WTC11 (cell line): ENCODE data around the gene POC1A. TPM values are rescaled to one million over a fixed set of nuclear protein-coding genes. Genes with fewer than 3 reads are reported as not detected.

Experiments used
- ATAC-seq: fragments of 200-7000 bp; cut with Tn5 transposase; 2 replicates; pipeline ENCODE4 v1.10.0; 2021; ENCODE audit warnings: mild to moderate bottlenecking, moderate library complexity
- CTCF ChIA-PET: fragments of 300-600 bp; sonication (Branson Sonifier 250); formaldehyde crosslinking; loops from one replicate; lab custom pipeline; 2021; ENCODE audit warnings: antibody characterized with exemption; lab: Charles Lee
- POLR2A ChIA-PET: fragments of 350-600 bp; sonication (Branson Sonifier 250); formaldehyde crosslinking; loops from one replicate; lab custom pipeline; 2021; ENCODE audit warnings: antibody characterized with exemption; lab: Charles Lee
- DNase-seq: peaks from one replicate; pipeline ENCODE4 v3.0.0; 2021; ENCODE audit warnings: low spot score
- H3K27ac Mint-ChIP-seq: 2 replicates; pipeline ENCODE4 v1.8.0; 2021; ENCODE audit warnings: mixed read lengths
- H3K27me3 Mint-ChIP-seq: 2 replicates; pipeline ENCODE4 v1.8.0; 2021; ENCODE audit warnings: low read depth, mild to moderate bottlenecking, moderate library complexity, mixed read lengths
- H3K36me3 Mint-ChIP-seq: 2 replicates; pipeline ENCODE4 v1.8.0; 2021; ENCODE audit warnings: mixed read lengths
- H3K4me1 Mint-ChIP-seq: 2 replicates; pipeline ENCODE4 v1.8.0; 2022; ENCODE audit warnings: mixed read lengths
- H3K4me3 Mint-ChIP-seq: 2 replicates; pipeline ENCODE4 v1.8.0; 2021; ENCODE audit warnings: mild to moderate bottlenecking, moderate library complexity, mixed read lengths
- H3K9me3 Mint-ChIP-seq: 2 replicates; pipeline ENCODE4 v1.8.0; 2021; ENCODE audit warnings: mixed read lengths
- ELF4 ChIP-seq: sonication (generic); formaldehyde crosslinking; IDR thresholded peaks from 2 replicates; pipeline ENCODE4 v1.8.1; 2022; ENCODE audit warnings: low read depth, mild to moderate bottlenecking, moderate library complexity, missing genetic modification reagents
- ERG ChIP-seq: fragments of 250-450 bp; sonication (Bioruptor Pico); IDR thresholded peaks from 2 replicates; pipeline ENCODE4 v1.8.0; 2021; ENCODE audit warnings: mild to moderate bottlenecking
- FOXK1 ChIP-seq: sonication (generic); formaldehyde crosslinking; IDR thresholded peaks from 2 replicates; pipeline ENCODE4 v1.8.0; 2022; ENCODE audit warnings: mild to moderate bottlenecking, moderate library complexity, missing genetic modification reagents
- GABPB1 ChIP-seq: sonication (generic); formaldehyde crosslinking; IDR thresholded peaks from 2 replicates; pipeline ENCODE4 v1.8.1; 2023; ENCODE audit warnings: mild to moderate bottlenecking, missing genetic modification reagents
- MAX ChIP-seq: sonication (generic); formaldehyde crosslinking; IDR thresholded peaks from 2 replicates; pipeline ENCODE4 v1.8.0; 2022; ENCODE audit warnings: mild to moderate bottlenecking, missing genetic modification reagents
- NFE2L1 ChIP-seq: sonication (generic); formaldehyde crosslinking; IDR thresholded peaks from 2 replicates; pipeline ENCODE4 v1.8.1; 2023; ENCODE audit warnings: missing genetic modification reagents
- NR1H2 ChIP-seq: sonication (generic); formaldehyde crosslinking; IDR thresholded peaks from 2 replicates; pipeline ENCODE4 v1.9.0; 2021; ENCODE audit warnings: mild to moderate bottlenecking, moderate library complexity, missing genetic modification reagents
- ZNF138 ChIP-seq: sonication (generic); formaldehyde crosslinking; conservative IDR thresholded peaks from 2 replicates; pipeline ENCODE4 v1.8.1; 2022; ENCODE audit warnings: mild to moderate bottlenecking, moderate library complexity, missing genetic modification reagents
- ZNF396 ChIP-seq: fragments of 250-450 bp; sonication (Bioruptor Pico); IDR thresholded peaks from 2 replicates; pipeline ENCODE4 v1.8.0; 2021; ENCODE audit warnings: mild to moderate bottlenecking, moderate library complexity, borderline replicate concordance
- total RNA-seq: library from RNA; stranded (reverse); gene quantifications from 3 replicates; pipeline ENCODE4 v1.2.3, GENCODE V29; 2021
- TF ChIP-seq, protein P1 (sequence below): fragments of 250-450 bp; sonication (Bioruptor Pico); IDR thresholded peaks from 2 replicates; pipeline ENCODE4 v1.9.0; 2021; ENCODE audit warnings: mild to moderate bottlenecking, borderline replicate concordance
- TF ChIP-seq, protein P2 (sequence below): sonication (generic); formaldehyde crosslinking; IDR thresholded peaks from 2 replicates; pipeline ENCODE4 v1.8.0; 2023; ENCODE audit warnings: missing genetic modification reagents, mild to moderate bottlenecking, borderline replicate concordance
- TF ChIP-seq, protein P3 (sequence below): sonication (generic); formaldehyde crosslinking; IDR thresholded peaks from 2 replicates; pipeline ENCODE4 v1.8.1; 2022; ENCODE audit warnings: missing genetic modification reagents, borderline replicate concordance

The POC1A gene
- total RNA-seq, 1 experiment from 2014 or later: 31.3 TPM

- TF ChIP-seq ERG: no peak
- TF ChIP-seq, protein P1, sequence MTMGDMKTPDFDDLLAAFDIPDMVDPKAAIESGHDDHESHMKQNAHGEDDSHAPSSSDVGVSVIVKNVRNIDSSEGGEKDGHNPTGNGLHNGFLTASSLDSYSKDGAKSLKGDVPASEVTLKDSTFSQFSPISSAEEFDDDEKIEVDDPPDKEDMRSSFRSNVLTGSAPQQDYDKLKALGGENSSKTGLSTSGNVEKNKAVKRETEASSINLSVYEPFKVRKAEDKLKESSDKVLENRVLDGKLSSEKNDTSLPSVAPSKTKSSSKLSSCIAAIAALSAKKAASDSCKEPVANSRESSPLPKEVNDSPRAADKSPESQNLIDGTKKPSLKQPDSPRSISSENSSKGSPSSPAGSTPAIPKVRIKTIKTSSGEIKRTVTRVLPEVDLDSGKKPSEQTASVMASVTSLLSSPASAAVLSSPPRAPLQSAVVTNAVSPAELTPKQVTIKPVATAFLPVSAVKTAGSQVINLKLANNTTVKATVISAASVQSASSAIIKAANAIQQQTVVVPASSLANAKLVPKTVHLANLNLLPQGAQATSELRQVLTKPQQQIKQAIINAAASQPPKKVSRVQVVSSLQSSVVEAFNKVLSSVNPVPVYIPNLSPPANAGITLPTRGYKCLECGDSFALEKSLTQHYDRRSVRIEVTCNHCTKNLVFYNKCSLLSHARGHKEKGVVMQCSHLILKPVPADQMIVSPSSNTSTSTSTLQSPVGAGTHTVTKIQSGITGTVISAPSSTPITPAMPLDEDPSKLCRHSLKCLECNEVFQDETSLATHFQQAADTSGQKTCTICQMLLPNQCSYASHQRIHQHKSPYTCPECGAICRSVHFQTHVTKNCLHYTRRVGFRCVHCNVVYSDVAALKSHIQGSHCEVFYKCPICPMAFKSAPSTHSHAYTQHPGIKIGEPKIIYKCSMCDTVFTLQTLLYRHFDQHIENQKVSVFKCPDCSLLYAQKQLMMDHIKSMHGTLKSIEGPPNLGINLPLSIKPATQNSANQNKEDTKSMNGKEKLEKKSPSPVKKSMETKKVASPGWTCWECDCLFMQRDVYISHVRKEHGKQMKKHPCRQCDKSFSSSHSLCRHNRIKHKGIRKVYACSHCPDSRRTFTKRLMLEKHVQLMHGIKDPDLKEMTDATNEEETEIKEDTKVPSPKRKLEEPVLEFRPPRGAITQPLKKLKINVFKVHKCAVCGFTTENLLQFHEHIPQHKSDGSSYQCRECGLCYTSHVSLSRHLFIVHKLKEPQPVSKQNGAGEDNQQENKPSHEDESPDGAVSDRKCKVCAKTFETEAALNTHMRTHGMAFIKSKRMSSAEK (CRISPR knock-in tag): no peak
- no peak for TF ChIP-seq MAX
- TF ChIP-seq, protein P2, sequence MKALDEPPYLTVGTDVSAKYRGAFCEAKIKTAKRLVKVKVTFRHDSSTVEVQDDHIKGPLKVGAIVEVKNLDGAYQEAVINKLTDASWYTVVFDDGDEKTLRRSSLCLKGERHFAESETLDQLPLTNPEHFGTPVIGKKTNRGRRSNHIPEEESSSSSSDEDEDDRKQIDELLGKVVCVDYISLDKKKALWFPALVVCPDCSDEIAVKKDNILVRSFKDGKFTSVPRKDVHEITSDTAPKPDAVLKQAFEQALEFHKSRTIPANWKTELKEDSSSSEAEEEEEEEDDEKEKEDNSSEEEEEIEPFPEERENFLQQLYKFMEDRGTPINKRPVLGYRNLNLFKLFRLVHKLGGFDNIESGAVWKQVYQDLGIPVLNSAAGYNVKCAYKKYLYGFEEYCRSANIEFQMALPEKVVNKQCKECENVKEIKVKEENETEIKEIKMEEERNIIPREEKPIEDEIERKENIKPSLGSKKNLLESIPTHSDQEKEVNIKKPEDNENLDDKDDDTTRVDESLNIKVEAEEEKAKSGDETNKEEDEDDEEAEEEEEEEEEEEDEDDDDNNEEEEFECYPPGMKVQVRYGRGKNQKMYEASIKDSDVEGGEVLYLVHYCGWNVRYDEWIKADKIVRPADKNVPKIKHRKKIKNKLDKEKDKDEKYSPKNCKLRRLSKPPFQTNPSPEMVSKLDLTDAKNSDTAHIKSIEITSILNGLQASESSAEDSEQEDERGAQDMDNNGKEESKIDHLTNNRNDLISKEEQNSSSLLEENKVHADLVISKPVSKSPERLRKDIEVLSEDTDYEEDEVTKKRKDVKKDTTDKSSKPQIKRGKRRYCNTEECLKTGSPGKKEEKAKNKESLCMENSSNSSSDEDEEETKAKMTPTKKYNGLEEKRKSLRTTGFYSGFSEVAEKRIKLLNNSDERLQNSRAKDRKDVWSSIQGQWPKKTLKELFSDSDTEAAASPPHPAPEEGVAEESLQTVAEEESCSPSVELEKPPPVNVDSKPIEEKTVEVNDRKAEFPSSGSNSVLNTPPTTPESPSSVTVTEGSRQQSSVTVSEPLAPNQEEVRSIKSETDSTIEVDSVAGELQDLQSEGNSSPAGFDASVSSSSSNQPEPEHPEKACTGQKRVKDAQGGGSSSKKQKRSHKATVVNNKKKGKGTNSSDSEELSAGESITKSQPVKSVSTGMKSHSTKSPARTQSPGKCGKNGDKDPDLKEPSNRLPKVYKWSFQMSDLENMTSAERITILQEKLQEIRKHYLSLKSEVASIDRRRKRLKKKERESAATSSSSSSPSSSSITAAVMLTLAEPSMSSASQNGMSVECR (CRISPR knock-in tag): no peak
- TF ChIP-seq, protein P3, sequence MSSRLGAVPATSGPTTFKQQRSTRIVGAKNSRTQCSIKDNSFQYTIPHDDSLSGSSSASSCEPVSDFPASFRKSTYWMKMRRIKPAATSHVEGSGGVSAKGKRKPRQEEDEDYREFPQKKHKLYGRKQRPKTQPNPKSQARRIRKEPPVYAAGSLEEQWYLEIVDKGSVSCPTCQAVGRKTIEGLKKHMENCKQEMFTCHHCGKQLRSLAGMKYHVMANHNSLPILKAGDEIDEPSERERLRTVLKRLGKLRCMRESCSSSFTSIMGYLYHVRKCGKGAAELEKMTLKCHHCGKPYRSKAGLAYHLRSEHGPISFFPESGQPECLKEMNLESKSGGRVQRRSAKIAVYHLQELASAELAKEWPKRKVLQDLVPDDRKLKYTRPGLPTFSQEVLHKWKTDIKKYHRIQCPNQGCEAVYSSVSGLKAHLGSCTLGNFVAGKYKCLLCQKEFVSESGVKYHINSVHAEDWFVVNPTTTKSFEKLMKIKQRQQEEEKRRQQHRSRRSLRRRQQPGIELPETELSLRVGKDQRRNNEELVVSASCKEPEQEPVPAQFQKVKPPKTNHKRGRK: no peak
- no peak for TF ChIP-seq NFE2L1 (CRISPR knock-in tag)
- TF ChIP-seq FOXK1 (CRISPR knock-in tag): no peak
- TF ChIP-seq ZNF396: no peak
- TF ChIP-seq ELF4: no peak
- TF ChIP-seq NR1H2: no peak
Measured at GRCh38 chr3:52038227-52038626, 116.0 kb downstream of the POC1A start (continued).

- Mint-ChIP-seq H3K36me3 (no peaks in the 10 kb centered on the region), H3K27ac (no peak overlapping the region), H3K27me3 (no peaks in the 10 kb centered on the region), H3K9me3 (no peaks in the 10 kb centered on the region), H3K4me1 (peaks cover 3% of the 10 kb centered on the region; the same call in 1 of the 2 replicates)
- ChIA-PET POLR2A (interaction anchor here (0.5 kb wide), 1 partner anchor 129 kb away, joined by 3 read pairs; no protein-coding TSS in a partner anchor), CTCF (interaction anchor here (0.6 to 8.0 kb wide), 14 partner anchors 16 to 348 kb away, joined by 3 to 115 read pairs (median 5); partner anchors contain the start of genes DUSP7, PARP3 and RRP9)
- ATAC-seq (no peak), DNase-seq (no peak)
- TF ChIP-seq ZNF138 (CRISPR knock-in tag) (no peak), GABPB1 (0 out of 2 replicates have a peak, but pooled peaks have one; percentile 43)
- TF ChIP-seq, all 79 proteins: peak for 1
- H3K4me3 Mint-ChIP-seq: no peak overlapping the region
Measured at GRCh38 chr3:52037291-52037690, 116.9 kb downstream of the POC1A start.
